H9 (cell line): ENCODE measurements around the gene SLC16A3. TPM values are rescaled to one million over a fixed set of nuclear protein-coding genes. Genes with fewer than 3 reads are reported as not detected.

Source experiments
- DNase-seq: peaks from one replicate; pipeline ENCODE4 v3.0.0-alpha.2; 2017
- H2AFZ ChIP-seq: one replicate; pipeline ENCODE4 v1.6.1; 2013; ENCODE audit warnings: mild to moderate bottlenecking, low read length, control low read depth, moderate library complexity
- H2AK5ac ChIP-seq: 2 replicates; pipeline ENCODE4 v1.6.1; 2013; ENCODE audit warnings: low read length, control low read depth, mixed read lengths; ENCODE audit not compliant: insufficient read length
- H2BK120ac ChIP-seq: one replicate; pipeline ENCODE4 v1.6.1; 2013; ENCODE audit warnings: low read depth, mild to moderate bottlenecking, low read length, control low read depth, inconsistent platforms; ENCODE audit not compliant: poor library complexity, severe bottlenecking
- H2BK12ac ChIP-seq: 2 replicates; pipeline ENCODE4 v1.6.1; 2013; ENCODE audit warnings: low read length, control low read depth, mixed read lengths, low read depth; ENCODE audit not compliant: insufficient read length
- H2BK15ac ChIP-seq: 2 replicates; pipeline ENCODE4 v1.6.1; 2013; ENCODE audit warnings: low read depth, low read length, control low read depth
- H2BK20ac ChIP-seq: one replicate; pipeline ENCODE4 v1.6.1; 2013; ENCODE audit warnings: low read depth, mild to moderate bottlenecking, low read length, control low read depth, inconsistent platforms; ENCODE audit not compliant: poor library complexity, severe bottlenecking
- H2BK5ac ChIP-seq: 2 replicates; pipeline ENCODE4 v1.6.1; 2013; ENCODE audit warnings: low read length, control low read depth, mixed read lengths; ENCODE audit not compliant: insufficient read length
- H3K14ac ChIP-seq: 2 replicates; pipeline ENCODE4 v1.6.1; 2013; ENCODE audit warnings: low read length, control low read depth; ENCODE audit not compliant: insufficient read depth
- H3K18ac ChIP-seq: 2 replicates; pipeline ENCODE4 v1.6.1; 2013; ENCODE audit warnings: low read depth, mild to moderate bottlenecking, mixed read lengths, low read length, control low read depth; ENCODE audit not compliant: insufficient read length
- H3K23ac ChIP-seq: 2 replicates; pipeline ENCODE4 v1.6.1; 2013; ENCODE audit warnings: low read length, control low read depth, mixed read lengths, low read depth; ENCODE audit not compliant: insufficient read length
- H3K23me2 ChIP-seq: 2 replicates; pipeline ENCODE4 v1.6.1; 2013; ENCODE audit warnings: low read depth, mild to moderate bottlenecking, mixed read lengths, low read length, control low read depth; ENCODE audit not compliant: insufficient read length, poor library complexity, severe bottlenecking
- H3K27ac ChIP-seq: 2 replicates; pipeline ENCODE4 v1.5.1; 2013; ENCODE audit warnings: low read length, control low read depth, mixed read lengths, low read depth; ENCODE audit not compliant: insufficient read length
- H3K27me3 ChIP-seq: 2 replicates; pipeline ENCODE4 v1.6.1; 2013; ENCODE audit warnings: low read length, control low read depth, inconsistent platforms; ENCODE audit not compliant: insufficient read depth
- H3K4ac ChIP-seq: 2 replicates; pipeline ENCODE4 v1.6.1; 2013; ENCODE audit warnings: low read depth, mild to moderate bottlenecking, control low read depth, inconsistent platforms, low read length, moderate library complexity
- H3K4me1 ChIP-seq: 2 replicates; pipeline ENCODE4 v1.6.1; 2013; ENCODE audit warnings: low read length, control low read depth, inconsistent platforms; ENCODE audit not compliant: insufficient read depth
- H3K4me2 ChIP-seq: 2 replicates; pipeline ENCODE4 v1.6.1; 2013; ENCODE audit warnings: low read length, control low read depth, mixed read lengths; ENCODE audit not compliant: insufficient read length, insufficient read depth
- H3K56ac ChIP-seq: 2 replicates; pipeline ENCODE4 v1.6.1; 2013; ENCODE audit warnings: low read depth, mild to moderate bottlenecking, mixed read lengths, low read length, control low read depth; ENCODE audit not compliant: insufficient read length
- H3K79me1 ChIP-seq: 2 replicates; pipeline ENCODE4 v1.6.1; 2013; ENCODE audit warnings: low read depth, mild to moderate bottlenecking, moderate library complexity, low read length, control low read depth, inconsistent platforms; ENCODE audit not compliant: insufficient read depth, poor library complexity, severe bottlenecking
- H3K79me2 ChIP-seq: 2 replicates; pipeline ENCODE4 v1.6.1; 2013; ENCODE audit warnings: low read length, control low read depth, inconsistent platforms; ENCODE audit not compliant: insufficient read depth
- H3K9ac ChIP-seq: 2 replicates; pipeline ENCODE4 v1.6.1; 2013; ENCODE audit warnings: low read length, control low read depth, mixed read lengths; ENCODE audit not compliant: insufficient read length; ENCODE audit errors: extremely low read depth
- H3K9me3 ChIP-seq: one replicate; pipeline ENCODE4 v1.6.1; 2013; ENCODE audit warnings: low read depth, low read length, inconsistent platforms; ENCODE audit not compliant: control insufficient read depth
- H3T11ph ChIP-seq: one replicate; pipeline ENCODE4 v1.6.1; 2013; ENCODE audit warnings: mild to moderate bottlenecking, low read length, control low read depth, inconsistent platforms
- H4K20me1 ChIP-seq: one replicate; pipeline ENCODE4 v1.6.1; 2013; ENCODE audit not compliant: control insufficient read depth, insufficient read length, insufficient read depth
- H4K5ac ChIP-seq: 2 replicates; pipeline ENCODE4 v1.6.1; 2013; ENCODE audit warnings: low read depth, mild to moderate bottlenecking, mixed read lengths, low read length, control low read depth; ENCODE audit not compliant: insufficient read length
- H4K8ac ChIP-seq: replicated peaks from 2 replicates; pipeline ENCODE4 v1.6.1; 2013; ENCODE audit warnings: low read length, control low read depth, mixed read lengths, low read depth; ENCODE audit not compliant: insufficient read length
- H4K91ac ChIP-seq: 2 replicates; pipeline ENCODE4 v1.6.1; 2013; ENCODE audit warnings: low read depth, mild to moderate bottlenecking, moderate library complexity, mixed read lengths, low read length, control low read depth; ENCODE audit not compliant: insufficient read length
- H3K27ac Mint-ChIP-seq, 3 experiments: 2 replicates in 2 of 3; 3 replicates in 1 of 3; pipeline ENCODE4 v1.8.0; 2020 to 2021; ENCODE audit warnings: mixed read lengths in 3 of 3, mild to moderate bottlenecking in 1 of 3, moderate library complexity in 1 of 3
- H3K27me3 Mint-ChIP-seq: 2 replicates; pipeline ENCODE4 v1.8.0; 2021; ENCODE audit warnings: low read depth, mild to moderate bottlenecking, moderate library complexity, mixed read lengths
- H3K36me3 Mint-ChIP-seq, 3 experiments: 2 replicates in 2 of 3; 3 replicates in 1 of 3; pipeline ENCODE4 v1.8.0; 2020 to 2021; ENCODE audit warnings: low read depth in 3 of 3, mixed read lengths in 3 of 3; ENCODE audit not compliant: insufficient read depth in 1 of 3
- H3K4me1 Mint-ChIP-seq, 2 experiments: 2 replicates each; pipeline ENCODE4 v1.8.0; 2020; ENCODE audit warnings: mixed read lengths in 2 of 2
- H3K4me3 Mint-ChIP-seq, 2 experiments: 2 replicates in 1 of 2; 3 replicates in 1 of 2; pipeline ENCODE4 v1.8.0; 2020 to 2021; ENCODE audit warnings: mild to moderate bottlenecking in 2 of 2, mixed read lengths in 2 of 2, moderate library complexity in 1 of 2
- H3K9me3 Mint-ChIP-seq, 2 experiments: 2 replicates in 1 of 2; 3 replicates in 1 of 2; pipeline ENCODE4 v1.8.0; 2020; ENCODE audit warnings: mild to moderate bottlenecking in 2 of 2, mixed read lengths in 2 of 2, moderate library complexity in 1 of 2
- CTCF ChIP-seq: fragments of 200-600 bp; sonication (generic); conservative IDR thresholded peaks from 3 replicates; pipeline ENCODE4 v1.8.0; 2021; ENCODE audit warnings: antibody characterized with exemption, mild to moderate bottlenecking
- WGBS: extraction: QIAGEN DNeasy Blood & Tissue Kit; methylation state at CpG from one replicate; pipeline ENCODE4 v1.1.7; 2013; ENCODE audit warnings: missing lambda C conversion rate, low lambda C conversion rate, mixed read lengths; ENCODE audit not compliant: insufficient read length; ENCODE audit errors: extremely low coverage; 5-methylcytosine and 5-hydroxymethylcytosine counted together
- total RNA-seq: library from RNA; stranded (reverse); gene quantifications from 2 replicates; pipeline ENCODE4 v1.2.1, GENCODE V29; 2021

The SLC16A3 gene
- total RNA-seq, 1 experiment from 2014 or later: 28.4 TPM

GRCh38 chr17:82285141-82285540 lies 56.3 kb downstream of the SLC16A3 start:
- H2BK20ac ChIP-seq: no peak overlapping the region
- no CpG with 5 or more reads among the region's 8 CpGs for WGBS
- H3K56ac ChIP-seq: no peak overlapping the region
- Mint-ChIP-seq H3K36me3 (no peaks in the 10 kb centered on the region), H3K4me3 (no peak overlapping the region), H3K27me3 (peaks cover 16% of the 10 kb centered on the region), H3K4me1 (peaks cover 5 to 19% of the 10 kb centered on the region in 2 experiments), H3K27ac (no peak overlapping the region), H3K9me3 (peaks cover 0 to 10% of the 10 kb centered on the region in 2 experiments; a peak in 3 of 5 replicates)
- no peak overlapping the region for H2AK5ac ChIP-seq
- H4K5ac ChIP-seq: no peak overlapping the region
- no peak overlapping the region for H3K23ac ChIP-seq
- H3K9me3 ChIP-seq: no peaks in the 10 kb centered on the region
- H3K27ac ChIP-seq: no peak overlapping the region
- no peak overlapping the region for H3K4ac ChIP-seq
- H3K14ac ChIP-seq: no peak overlapping the region
- H3K79me1 ChIP-seq: no peaks in the 10 kb centered on the region
- H3K27me3 ChIP-seq: no peaks in the 10 kb centered on the region
- H3K4me1 ChIP-seq: no peaks in the 10 kb centered on the region
- H2BK15ac ChIP-seq: no peak overlapping the region
- TF ChIP-seq CTCF: no peak
- no peak overlapping the region for H3K18ac ChIP-seq
- peaks cover 4% of the 10 kb centered on the region for H4K20me1 ChIP-seq
- DNase-seq: no peak
- H4K8ac ChIP-seq: no peak overlapping the region
- H3K4me2 ChIP-seq: no peak overlapping the region
- no peaks in the 10 kb centered on the region for H3K79me2 ChIP-seq
- no peaks in the 10 kb centered on the region for H3K23me2 ChIP-seq
- H2BK12ac ChIP-seq: no peak overlapping the region
- H3T11ph ChIP-seq: no peak overlapping the region
- H2BK120ac ChIP-seq: no peak overlapping the region
- H4K91ac ChIP-seq: no peak overlapping the region
- no peak overlapping the region for H2AFZ ChIP-seq
- H2BK5ac ChIP-seq: no peak overlapping the region
- H3K9ac ChIP-seq: no peak overlapping the region
